Skin of body (tissue), 2 donors: ENCODE measurements around the gene CCDC74B. TPM values are rescaled to one million over a fixed set of nuclear protein-coding genes. Genes with fewer than 3 reads are reported as not detected.
"Not testable (repeated sequence)": the region's sequence is repeated elsewhere in the genome, so short reads cannot be mapped to it uniquely, and the experiment has no call there.

Experiments used
- DNase-seq: peaks from one replicate; lab custom pipeline; 2025; lab: John Stamatoyannopoulos, UW
- total RNA-seq: library from RNA; depleted of rRNA; stranded (reverse); fragments of >200 nt; gene quantifications from one replicate; pipeline ENCODE4 v1.2.3, GENCODE V29; 2014

The CCDC74B gene
- 3.1 TPM for total RNA-seq

DNA sequence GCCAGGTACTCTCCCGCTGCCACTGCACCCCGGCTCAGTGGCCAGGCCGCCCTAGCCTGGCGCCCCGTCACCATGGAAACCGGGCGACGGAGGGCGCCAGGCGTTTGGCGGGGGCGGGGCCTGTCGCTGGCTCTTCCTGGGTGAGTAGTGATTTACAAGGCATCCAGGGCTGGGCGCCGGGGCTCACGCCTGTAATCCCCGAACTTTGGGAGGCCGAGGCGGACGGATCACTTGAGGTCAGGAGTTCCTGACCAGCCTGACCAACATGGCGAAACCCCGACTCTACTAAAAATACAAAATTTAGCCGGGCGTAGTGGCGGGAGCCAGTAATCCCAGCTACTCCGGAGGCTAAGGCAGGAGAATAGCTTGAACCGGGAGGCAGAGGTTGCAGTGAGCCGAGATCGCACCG is at the start of gene CCDC74B:
Gene CCDC74B, minus strand, starts transcription at position 107 of the 409 bp plus-strand sequence. CDS start 116 bp downstream, outside the sequence.
- not testable (repeated sequence) for DNase-seq

- not testable (repeated sequence) for DNase-seq
Measured at GRCh38 chr2:130193824-130194223, 48.9 kb upstream of the CCDC74B start.

- DNase-seq: not testable (repeated sequence)
Measured at GRCh38 chr2:130192451-130192850, 47.5 kb upstream of the CCDC74B start.

GRCh38 chr2:130191319-130191718 is 46.4 kb upstream of the CCDC74B start:
- DNase-seq: not testable (repeated sequence)

DNA sequence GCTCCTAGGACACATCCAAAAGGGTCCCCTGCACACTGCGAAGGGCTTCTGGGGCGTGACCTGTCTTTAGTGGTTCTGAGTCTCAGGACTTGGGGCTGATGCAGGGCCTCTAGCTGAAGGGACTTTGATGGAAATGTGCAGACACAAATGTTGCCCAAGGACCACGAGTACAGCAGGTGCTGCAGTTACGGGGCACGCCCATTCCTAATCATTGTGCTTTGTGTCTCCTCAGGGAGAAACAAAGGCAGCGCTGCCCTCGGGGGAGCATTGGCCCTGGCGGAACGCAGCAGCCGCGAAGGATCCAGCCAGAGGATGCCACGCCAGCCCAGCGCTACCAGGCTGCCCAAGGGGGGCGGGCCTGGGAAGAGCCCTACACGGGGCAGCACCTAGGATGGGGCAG is 45.3 kb upstream of the CCDC74B start:
- DNase-seq: no peak

DNA sequence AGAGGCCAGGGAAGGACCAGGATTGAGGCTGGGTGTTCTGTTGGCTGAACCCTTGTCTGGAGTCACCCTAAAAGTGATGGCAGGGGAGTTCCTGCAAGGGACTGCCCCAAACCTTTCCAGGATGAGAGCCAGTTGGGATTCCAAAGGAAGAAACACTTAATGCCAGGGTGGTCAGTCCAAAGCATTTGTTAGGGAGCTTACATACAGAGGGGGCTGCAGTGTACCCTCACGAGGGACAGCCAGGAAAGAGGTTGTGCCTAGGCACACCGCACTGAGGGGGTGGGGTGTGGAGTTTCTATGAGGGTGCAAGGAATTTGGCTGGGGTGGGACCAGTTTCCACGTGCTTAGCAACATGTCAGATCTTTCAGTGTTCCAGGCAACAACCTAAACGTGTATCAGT is 44.0 kb upstream of the CCDC74B start:
- DNase-seq: not testable (repeated sequence)

DNA sequence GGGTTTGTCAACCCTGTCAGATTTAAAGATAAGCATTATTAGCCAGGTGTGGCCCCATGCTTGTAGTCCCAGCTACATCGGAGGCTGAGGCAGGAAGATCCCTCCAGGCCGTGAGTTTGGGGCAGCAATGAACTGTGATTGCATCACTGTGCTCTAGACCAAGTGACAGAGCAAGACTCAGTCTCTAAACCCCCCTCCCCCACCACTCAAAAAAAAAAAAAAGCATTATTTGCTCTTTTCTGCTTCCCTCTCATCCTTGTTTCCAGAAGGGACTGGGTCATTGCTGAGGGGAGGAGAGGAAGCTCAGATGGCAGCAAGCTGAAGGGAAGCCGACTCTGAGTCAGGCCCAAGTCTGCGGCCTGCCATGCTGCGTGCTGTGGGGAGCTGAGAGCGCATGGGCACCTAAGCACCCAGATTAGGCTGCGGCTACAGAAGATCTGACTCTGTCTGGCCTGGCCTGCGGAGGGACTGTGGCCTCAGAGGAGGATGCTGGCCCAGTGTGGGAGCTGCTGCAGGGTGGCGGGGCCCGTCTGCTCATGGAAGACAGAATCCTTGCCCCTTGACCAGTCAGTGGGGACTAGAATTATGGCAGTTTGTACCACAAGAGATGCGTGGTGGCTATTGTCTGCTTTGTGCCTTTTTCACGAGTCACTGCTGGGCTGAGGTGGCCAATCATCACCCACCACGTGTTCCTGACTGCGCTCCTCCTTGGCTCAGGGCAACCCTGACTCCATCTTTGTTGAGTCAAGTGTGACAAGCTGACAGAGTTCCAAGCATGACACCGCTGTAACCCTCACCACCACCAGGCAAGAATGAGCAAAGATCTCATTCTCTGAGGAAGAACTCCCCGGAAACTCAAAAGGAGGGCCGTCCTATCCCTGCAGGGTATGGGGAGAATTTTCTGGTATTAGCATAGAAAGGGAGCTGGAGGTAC is 43.2 kb upstream of the CCDC74B start:
- not testable (repeated sequence) for DNase-seq

GRCh38 chr2:130187268-130187667 is 42.4 kb upstream of the CCDC74B start:
- no peak for DNase-seq

DNA sequence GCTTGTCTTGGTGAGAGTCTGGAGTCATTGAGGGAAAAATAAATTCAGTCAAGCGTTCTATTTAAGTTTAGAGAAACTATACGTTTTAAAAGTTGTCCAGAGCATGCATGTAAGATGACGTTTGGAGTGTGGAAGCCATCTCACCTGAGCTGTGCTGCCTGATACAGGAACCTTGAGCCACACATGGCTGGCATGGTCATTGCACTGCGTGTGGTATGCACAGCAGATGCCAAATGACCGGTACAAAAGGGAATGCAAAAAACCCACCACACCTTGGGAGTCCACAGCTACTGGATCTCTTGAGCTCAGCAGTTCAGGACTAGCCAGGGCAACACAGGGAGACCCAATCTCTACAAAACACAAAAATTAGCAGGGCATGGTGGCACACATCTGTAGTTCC is 41.5 kb upstream of the CCDC74B start:
- no peak for DNase-seq

- no peak for DNase-seq
Measured at GRCh38 chr2:130185896-130186295, 41.0 kb upstream of the CCDC74B start.

DNA sequence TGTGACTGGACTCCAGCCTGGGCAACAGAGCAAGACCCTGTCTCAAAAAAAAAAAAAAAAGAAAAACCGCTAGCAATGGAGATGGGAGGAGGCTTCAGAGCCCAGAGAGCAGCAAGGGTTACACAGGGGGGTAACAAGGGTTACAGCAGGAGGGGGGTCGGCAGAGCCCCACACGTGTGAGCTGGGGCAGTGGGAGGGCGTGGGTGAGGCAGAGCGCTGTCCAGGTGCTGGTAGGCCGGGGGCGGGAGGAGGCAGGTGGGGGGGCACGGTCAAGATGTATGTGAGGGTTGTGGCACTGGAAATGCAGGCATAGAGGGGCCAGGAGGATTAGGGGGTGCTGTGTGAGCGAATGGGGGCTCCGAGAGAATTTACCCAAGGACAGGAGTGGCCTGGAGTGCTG is 40.5 kb upstream of the CCDC74B start:
- DNase-seq: no peak

DNA sequence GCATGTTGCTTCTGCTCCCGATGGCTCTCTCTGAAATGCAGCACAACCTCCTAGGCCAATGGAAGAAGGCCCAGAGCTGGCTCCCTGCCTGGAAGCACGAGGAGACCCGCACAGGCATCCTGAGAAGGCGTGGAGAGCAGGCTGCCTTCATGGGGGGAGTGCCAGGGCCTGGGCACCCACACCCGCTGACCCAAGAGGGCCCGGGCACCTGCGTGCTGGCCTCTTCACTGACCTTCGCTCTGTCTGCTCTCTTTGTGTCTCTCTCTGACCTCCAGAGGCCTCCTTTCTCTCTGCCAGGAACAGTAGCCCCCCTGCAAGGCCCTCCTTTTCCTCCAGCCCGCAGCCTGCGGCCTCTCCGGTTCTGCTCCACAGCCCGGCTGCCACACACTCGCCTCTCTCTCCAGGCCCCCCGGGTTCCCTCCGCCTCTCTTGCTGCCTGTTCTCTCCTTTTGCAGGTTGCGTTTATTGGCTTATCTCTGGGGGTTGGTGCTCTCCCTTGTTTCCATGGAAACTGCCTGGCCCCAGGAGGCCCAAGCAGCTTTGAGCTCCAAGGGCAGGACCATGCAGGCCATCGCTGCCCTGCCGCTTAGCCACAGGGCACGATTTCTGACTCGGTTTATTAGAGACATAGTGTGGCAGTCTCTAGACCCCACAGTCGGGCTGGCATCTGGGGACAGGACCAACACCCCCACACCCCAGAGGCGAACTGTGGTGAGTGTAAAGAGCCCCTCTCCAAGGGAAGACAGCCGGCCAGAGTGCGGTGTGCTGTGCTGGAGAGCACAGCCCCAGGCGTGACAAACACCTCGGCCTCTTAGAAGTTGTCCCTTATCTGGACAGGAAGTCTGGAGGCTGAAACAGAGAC is 38.8 kb upstream of the CCDC74B start:
- no peak for DNase-seq

- DNase-seq: not testable (repeated sequence)
Measured at GRCh38 chr2:130182826-130183511, 38.1 kb upstream of the CCDC74B start.

- peak; percentile 75 for DNase-seq
Measured at GRCh38 chr2:130181880-130182682, 37.2 kb upstream of the CCDC74B start, which contains the start of gene MZT2B. Gene MZT2B, plus strand, starts transcription at chr2:130182262. Its CDS starts 21 bp downstream, at chr2:130182283.

GRCh38 chr2:130181325-130181879 is 36.5 kb upstream of the CCDC74B start, which contains the start of gene SMPD4:
Gene SMPD4, minus strand, starts transcription at chr2:130181602. Its CDS starts 5,010 bp downstream, at chr2:130176592.
- peak; percentile 95 for DNase-seq

DNA sequence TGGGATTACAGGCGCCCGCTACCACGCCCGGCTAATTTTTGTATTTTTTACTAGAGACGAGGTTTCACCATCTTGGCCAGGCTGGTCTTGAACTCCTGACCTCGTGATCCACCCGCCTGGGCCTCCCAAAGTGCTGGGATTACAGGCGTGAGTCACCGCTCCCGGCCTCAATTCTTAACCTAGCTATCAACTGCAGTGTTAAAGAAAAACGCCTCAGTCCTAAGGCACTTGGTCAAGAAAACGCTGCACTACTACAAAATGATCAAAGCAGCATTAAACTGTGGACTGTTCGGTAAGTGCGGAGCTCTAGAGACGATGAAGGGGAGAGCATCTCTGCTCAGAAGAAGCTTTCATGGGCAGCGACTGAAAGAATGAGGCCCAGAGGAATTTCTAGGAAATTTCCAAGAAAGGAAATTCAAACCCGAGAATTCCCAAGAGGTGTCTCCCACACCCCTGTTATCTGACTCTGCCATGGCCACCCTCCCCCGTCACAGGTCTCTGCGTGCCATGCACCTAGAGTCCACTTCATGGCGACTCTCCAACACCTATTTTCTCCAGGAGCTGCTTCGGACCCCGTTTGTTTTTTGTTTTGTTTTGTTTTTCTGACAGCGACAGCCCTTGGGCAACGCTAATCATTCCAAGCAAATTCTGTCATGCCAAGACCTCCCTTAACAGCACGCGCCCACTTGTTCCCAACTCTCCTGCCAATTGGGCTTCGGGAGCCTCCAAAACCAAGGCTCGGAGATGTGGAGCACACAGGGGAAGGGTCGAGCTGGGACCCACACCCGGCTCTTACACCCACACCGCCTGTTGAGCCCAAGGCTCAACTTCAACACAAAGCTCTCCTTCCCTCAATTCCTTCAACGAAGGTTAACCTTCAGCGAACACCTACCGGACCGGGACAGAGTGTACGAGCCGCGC is 35.8 kb upstream of the CCDC74B start:
- not testable (repeated sequence) for DNase-seq

- not testable (repeated sequence) for DNase-seq
Measured at GRCh38 chr2:130174866-130175265, 30.0 kb upstream of the CCDC74B start.

GRCh38 chr2:130169896-130170295 is 25.0 kb upstream of the CCDC74B start:
- DNase-seq: no peak

GRCh38 chr2:130169163-130169562 is 24.3 kb upstream of the CCDC74B start:
- not testable (repeated sequence) for DNase-seq
